NCI-H460 (cell line): Measurements from ENCODE around the gene KCNMA1. TPM values are rescaled to one million over a fixed set of nuclear protein-coding genes. Genes with fewer than 3 reads are reported as not detected.

Experiments
- DNase-seq: peaks from one replicate; pipeline ENCODE4 v3.0.0-alpha.2; 2016; ENCODE audit warnings: low read depth; ENCODE audit errors: extremely low read depth
- total RNA-seq: library from RNA; depleted of rRNA; stranded (reverse); fragments of >200 nt; shearing (Covaris generic); gene quantifications from 2 replicates; pipeline ENCODE4 v1.2.3, GENCODE V29; 2014

KCNMA1 gene
- total RNA-seq, 1 experiment from 2014 or later = 0.54 TPM

- no peak for DNase-seq
These were observed 27.8 kb downstream of the KCNMA1 start for GRCh38 chr10:77609781-77610272.

DNA sequence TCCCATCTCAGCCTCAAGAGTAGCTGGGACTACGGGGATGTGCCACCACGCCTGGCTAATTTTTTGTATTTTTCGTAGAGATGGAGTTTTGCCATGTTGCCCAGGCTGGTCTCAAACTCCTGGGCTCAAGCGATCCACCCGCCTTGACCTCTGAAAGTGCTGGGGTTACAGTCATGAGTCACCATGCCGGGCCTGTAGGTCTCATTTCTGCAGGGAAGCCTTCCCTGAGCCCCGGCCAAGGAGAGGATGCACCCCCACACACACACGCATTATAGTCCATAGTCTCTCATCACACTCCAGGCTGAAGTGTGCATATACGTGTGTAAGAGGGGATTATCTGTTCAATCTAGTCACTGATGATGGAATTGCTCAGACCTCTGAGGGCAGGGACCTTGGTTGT lies 29.3 kb downstream of the KCNMA1 start:
- DNase-seq = no peak

- DNase-seq = no peak
These were observed 30.9 kb downstream of the KCNMA1 start for GRCh38 chr10:77606751-77607150.

DNA sequence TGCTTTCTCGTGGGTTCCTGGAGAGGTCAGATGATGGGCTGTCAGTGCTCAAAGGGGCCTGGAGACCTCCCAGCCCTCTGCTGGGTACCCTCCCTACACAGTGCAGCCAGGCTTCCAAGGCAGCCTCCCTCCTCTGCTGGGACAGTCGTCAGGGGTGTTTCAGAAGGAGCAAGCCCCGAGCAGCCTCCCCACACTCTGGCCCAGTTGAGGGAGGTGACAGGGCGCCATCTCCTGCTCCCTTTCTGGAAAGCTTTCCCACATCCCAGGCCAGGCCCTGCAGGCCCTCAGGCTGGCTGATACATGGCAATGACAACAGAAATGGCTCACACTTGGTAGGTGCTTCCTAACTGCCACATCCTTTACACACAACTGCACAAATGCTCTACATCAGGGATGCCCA lies 32.1 kb downstream of the KCNMA1 start:
- DNase-seq = no peak

DNA sequence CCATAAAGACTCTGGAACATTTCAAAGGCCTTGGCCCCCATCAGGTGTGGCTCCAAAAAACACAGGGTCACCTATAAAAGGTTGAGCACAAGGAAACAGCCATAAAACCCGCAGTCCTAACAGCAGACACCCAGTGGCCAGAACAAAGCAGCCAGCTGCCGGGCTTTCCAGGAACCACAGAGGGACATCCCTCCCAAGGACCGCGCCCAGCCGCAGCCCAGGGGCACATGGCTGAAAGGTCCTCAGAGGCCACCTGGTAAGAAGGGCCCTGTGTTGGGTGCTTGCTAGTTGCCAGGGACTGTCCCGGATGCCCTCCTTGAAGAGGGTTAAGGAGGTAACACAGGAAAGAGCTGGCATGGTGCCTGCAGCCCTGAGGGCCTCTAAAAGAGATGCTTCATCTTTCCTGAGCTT lies 32.7 kb downstream of the KCNMA1 start:
- DNase-seq = no peak

DNA sequence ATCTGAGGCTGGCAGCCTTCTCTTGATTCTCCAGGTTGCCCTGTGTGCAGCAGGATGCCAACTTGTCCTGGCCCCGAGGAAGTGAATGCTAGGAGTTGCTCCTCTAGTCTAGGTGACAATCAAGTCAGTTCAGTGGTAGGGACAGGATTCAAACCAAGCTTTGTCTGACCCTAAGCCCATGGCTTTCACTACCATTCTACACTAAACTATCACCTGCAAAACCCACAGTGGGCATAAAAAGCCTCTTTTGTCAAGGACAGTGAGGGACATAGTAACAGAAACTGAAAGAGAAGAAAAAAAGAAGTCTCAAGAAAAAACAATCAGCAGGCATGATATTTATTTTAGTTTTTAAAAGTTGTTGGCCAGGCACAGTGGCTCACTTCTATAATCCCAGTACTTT lies 33.5 kb downstream of the KCNMA1 start:
- no peak for DNase-seq

DNA sequence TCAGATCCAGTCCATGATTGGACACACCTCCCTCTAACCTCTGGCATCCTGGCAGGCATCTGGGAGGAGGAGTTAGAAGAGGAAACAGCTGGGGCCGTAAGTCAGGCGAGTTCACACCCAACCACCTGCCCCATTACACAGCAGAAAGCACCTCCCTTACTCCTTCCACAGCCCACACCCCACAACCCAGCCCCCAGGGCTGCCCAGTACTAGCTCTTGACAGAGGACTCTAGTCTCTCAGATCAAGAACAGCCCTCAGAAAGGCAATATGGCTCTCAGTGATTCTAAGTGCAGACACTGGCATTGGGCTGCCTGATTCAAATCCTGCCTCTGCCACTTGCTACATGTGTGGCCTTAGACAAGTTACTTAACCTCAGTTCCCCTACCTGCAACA lies 34.1 kb downstream of the KCNMA1 start:
- no peak for DNase-seq

DNA sequence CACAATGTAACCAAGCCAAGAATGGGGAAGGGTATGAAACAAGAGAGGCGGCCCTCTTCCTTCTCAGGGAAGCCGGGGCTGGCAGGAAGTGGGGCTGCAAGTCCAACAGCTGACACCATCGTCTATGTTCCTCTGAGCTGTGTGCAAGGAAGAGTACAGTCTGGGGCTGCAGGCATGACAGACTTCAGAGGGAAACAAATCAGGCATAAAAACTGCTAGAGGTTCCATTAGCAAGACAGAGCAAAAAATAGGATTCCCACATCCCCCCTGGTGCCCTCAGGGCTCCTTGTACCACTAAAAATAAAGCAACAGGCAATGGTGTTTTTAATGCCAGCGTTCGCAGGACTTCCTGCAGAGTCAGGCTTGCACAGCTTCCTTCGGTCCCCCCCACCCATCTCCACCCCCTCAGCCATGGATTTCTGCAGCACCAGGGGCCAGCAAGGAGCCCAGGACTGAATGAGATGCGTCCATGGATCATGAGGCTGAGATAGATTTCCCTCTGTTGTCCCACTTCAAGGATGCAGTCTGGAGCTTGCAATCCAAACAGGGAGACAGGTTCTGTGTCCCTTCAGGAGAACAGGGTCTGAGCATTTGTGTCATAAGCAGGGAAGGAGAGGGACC lies 34.6 kb downstream of the KCNMA1 start:
- DNase-seq = no peak

GRCh38 chr10:77602231-77602912 lies 35.2 kb downstream of the KCNMA1 start:
- no peak for DNase-seq

- DNase-seq = no peak
These were observed 36.1 kb downstream of the KCNMA1 start for GRCh38 chr10:77601488-77601887.

DNA sequence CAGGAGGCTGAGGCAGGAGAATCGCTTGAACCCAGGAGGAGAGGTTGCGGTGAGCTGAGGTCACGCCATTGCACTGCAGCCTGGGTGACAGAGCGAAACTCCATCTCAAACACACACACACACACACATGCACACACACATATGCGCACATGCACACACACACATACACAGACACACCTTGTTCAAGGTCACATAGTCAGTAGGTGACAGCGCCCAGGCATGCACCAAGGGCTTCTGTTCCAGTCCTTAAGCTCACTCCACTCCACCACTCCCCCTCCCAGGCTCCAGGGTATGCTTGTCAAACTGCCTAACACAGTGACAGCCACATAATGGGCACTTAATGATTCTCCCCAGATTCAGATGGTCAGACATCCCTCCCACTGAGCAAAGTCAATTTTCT lies 37.0 kb downstream of the KCNMA1 start:
- DNase-seq = no peak

GRCh38 chr10:77599651-77600050 lies 38.0 kb downstream of the KCNMA1 start:
- DNase-seq = no peak

- no peak for DNase-seq
These were observed 39.0 kb downstream of the KCNMA1 start for GRCh38 chr10:77598606-77599005.

- no peak for DNase-seq
These were observed 40.0 kb downstream of the KCNMA1 start for GRCh38 chr10:77597560-77597959.

DNA sequence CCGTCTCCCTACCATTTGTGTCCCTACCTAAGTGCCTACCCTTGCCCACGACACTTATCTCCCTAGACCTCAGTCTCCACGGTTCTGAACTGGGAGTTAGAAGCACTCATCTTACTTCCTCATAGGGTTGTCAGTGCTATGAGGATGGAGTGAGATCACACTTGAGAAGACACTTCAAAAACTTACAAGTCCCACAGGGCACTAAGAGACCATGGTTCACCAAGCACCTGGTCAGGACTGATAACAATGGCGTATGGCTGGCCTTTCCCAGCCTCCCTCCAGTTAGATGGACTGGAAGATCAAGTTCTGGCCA lies 43.2 kb downstream of the KCNMA1 start:
- no peak for DNase-seq

GRCh38 chr10:77593771-77594470 lies 43.7 kb downstream of the KCNMA1 start:
- DNase-seq = no peak

GRCh38 chr10:77592946-77593636 lies 44.5 kb downstream of the KCNMA1 start:
- DNase-seq = peak; percentile 47

DNA sequence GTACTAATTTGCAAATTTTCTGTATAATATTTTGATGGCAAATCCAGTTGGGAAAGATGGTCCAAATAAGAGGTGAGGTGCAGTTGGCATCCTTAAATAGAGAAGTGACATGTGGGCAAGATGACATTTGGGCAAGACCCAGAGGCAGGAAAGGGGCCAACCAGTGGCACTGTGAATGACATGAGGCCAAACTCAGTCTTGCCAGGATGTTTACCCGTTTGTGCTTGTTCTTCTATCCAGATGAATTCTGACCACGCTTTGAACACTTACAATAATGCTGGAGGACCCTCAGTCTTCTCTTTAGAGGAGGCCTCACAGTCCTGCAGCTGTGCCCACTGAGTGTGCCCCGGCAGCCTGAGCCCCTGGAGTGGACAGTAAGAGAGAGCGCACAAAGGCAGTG lies 45.1 kb downstream of the KCNMA1 start:
- DNase-seq = no peak

- DNase-seq = no peak
These were observed 46.2 kb downstream of the KCNMA1 start for GRCh38 chr10:77591238-77591880.

- DNase-seq = no peak
These were observed 47.0 kb downstream of the KCNMA1 start for GRCh38 chr10:77590344-77591237.
